Fibroblast of skin of scalp (primary cell): ENCODE measurements around the gene NLRP12. TPM values are rescaled to one million over a fixed set of nuclear protein-coding genes. Genes with fewer than 3 reads are reported as not detected.
"Not testable (repeated sequence)": the region's sequence is repeated elsewhere in the genome, so short reads cannot be mapped to it uniquely, and the experiment has no call there.

Experiments
- DNase-seq: peaks from one replicate; pipeline ENCODE4 v3.0.0-alpha.2; 2013
- polyA plus RNA-seq, 2 experiments: library from polyadenylated mRNA; unstranded; fragments of 120-200 nt; gene quantifications; one replicate each; pipeline ENCODE4 v1.2.1, GENCODE V29; 2013; ENCODE audit not compliant: insufficient read length in 2 of 2

NLRP12 gene
- polyA plus RNA-seq (2013, experiment 1 of 2; ENCODE audit: insufficient read length): 0.05 TPM
- polyA plus RNA-seq (2013, experiment 2 of 2; ENCODE audit: insufficient read length): not detected

GRCh38 chr19:53824134-53824611, at the start of gene NLRP12:
NLRP12 (minus strand) TSS chr19:53824314; CDS start chr19:53824174, 140 bp downstream.
- no peak for DNase-seq

GRCh38 chr19:53872762-53873161, 48.6 kb upstream of the NLRP12 start:
- DNase-seq: no peak

GRCh38 chr19:53871454-53871853, 47.3 kb upstream of the NLRP12 start:
- no peak for DNase-seq

DNA sequence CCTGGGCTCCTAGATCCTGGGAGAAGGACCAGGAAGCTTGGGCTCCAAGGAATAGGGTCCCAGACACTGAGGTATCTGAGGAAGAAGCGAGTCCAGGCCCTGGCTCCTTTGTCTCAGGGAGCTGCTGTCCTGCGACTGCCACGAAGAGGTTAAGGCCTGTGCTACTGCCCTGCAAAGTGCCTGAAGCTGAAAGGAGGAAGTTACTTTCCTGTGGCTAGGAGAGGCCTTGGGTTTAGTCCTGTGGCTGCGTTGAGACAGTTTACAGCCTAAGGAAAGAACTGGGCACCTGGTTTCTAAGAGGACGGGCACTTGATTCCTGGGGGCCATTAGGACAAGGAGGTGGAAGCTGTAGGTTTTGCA, 46.4 kb upstream of the NLRP12 start:
- DNase-seq: no peak

DNA sequence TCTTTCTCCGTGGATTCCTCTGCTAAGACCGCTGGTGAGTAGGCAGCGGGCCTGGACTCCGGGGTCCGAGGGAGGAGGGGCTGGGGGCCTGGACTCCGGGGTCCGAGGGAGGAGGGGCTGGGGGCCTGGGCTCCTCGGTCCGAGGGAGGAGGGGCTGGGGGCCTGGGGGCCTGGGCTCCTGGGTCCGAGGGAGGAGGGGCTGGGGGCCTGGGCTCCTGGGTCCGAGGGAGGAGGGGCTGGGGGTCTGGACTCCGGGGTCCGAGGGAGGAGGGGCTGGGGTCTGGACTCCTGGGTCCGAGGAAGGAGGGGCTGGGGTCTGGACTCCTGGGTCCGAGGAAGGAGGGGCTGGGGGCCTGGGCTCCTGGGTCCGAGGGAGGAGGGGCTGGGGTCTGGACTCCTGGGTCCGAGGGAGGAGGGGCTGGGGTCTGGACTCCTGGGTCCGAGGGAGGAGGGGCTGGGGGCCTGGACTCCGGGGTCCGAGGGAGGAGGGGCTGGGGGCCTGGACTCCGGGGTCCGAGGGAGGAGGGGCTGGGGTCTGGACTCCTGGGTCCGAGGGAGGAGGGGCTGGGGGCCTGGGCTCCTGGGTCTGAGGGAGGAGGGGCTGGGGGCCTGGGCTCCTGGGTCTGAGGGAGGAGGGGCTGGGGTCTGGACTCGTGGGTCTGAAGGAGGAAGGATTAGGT, 45.8 kb upstream of the NLRP12 start:
- not testable (repeated sequence) for DNase-seq

DNA sequence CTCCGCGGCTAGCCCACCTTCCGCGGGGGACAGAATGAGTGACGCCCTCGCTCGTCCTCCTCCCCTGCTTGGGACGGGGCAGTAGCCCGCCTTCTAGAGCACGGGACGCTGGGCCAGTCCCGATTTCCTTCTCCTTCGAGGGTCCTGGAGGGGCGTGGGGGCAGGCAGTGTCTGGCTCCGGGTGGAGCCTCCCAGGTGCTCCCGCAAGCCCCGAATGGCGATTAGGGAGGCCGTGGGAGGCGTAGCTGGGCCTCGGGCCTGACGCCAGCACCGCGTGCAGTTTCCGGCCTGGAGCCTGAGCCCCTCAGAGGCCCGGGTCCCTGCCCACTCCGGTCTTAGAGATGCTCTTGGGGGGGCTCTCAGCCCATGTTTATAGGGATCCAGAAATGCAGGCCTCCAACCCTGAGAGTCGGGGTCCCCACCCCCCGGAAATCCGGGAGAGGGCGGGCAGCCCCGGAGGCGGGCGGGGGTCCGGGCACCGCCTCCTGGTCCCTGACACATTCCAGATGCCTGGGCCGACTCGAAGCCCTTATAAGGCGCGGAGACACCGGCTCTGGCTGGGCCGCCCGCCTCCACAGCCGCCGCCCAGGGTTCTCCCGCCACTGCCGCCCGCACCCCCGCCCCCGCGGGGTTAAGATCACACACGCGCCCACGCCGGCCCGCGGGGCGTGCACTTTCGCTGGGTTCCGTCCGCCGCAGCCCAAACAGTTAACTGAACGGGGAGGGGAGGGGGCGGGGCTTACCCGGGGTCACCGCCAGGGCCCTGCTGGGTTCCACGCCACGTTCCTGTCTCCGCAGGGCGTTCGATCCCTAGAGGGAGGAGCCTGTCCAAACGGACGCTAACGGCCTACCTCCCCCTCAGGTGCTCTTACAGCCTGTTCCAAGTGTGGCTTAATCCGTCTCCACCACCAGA, 45.0 kb upstream of the NLRP12 start:
- peak; percentile 94 for DNase-seq

DNA sequence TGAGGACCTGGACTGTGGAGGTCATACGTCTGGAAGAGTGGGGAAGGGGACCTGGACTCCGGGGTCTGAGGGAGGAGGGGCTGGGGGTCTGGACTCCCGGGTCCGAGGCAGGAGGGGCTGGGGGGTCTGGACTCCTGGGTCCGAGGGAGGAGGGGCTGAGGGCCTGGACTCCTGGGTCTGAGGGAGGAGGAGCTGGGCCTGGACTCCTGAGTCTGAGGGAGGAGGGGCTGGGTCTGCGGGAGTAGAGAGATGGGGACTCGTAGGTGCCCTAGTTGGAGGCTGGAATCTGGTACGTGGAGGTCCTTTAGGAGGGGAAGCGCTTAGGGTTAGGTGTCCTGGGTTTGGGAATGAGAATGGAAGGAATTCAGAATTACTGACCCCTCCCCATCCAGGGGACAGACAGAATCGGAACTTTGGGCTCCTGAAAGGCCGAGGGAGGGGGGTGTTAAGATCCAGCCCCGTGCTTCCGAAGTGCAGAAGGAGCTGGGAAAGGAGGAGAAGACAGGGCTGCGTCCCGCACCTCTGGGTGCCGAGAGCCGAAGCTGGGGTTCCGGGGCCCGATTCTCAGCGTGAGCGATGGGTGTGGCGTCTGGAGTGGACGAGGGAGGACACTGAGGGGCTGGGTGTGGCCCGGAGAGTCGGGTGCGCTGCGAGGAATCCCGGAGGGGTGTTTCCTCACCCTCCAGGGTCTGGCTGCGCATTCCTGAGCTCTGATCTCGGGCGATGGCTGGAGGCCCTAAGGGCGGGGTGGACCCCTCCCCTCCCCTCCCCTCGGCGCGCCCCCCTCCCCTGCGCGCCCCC, 44.2 kb upstream of the NLRP12 start:
- peak; percentile 75 for DNase-seq

DNA sequence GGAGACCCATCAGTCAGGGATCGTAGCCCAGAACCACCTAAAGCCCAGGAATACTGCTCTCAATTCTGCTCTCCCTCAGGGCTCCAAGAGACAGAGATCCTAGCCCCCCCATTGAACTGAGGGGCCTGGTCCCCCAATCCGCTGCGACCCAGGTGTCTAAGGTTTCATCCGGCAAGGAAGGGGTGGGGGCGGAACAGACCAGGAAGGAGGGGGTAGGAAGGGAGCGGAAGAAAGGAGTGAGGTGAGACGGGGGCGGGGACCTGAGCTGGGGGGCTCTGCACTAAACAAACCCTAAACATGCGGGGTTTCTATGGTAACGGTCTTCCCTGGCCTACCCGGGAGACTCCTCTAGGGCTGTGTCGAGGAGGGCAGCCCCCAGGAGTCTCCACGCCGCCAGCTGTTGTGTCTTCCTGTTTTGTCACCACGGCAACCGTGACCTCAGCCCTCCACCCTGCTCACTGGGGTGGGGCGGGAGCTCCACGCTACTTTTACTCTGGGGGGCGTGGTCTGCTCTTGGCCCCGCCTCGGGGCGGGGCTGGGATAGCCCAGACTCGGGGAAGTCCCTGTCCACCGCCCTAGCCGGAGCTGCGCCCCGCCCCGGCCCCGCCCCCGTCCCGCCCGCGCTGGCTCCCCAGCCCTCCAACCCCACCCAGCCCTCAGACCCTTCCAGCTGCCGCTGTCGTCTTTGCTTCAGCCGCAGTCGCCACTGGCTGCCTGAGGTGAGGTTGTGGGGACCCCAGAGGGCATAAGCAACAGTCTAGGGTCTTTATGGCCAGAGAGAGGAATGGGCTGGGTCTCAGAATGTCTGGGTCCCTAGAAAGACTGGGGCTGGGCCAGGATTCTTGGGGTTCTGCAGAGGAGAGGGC, 43.3 kb upstream of the NLRP12 start, which contains the start of gene MYADM:
Gene MYADM, plus strand, starts transcription at position 659 of the 866 bp plus-strand sequence. CDS start 5,647 bp downstream, outside the sequence.
- peak; percentile 99 for DNase-seq

DNA sequence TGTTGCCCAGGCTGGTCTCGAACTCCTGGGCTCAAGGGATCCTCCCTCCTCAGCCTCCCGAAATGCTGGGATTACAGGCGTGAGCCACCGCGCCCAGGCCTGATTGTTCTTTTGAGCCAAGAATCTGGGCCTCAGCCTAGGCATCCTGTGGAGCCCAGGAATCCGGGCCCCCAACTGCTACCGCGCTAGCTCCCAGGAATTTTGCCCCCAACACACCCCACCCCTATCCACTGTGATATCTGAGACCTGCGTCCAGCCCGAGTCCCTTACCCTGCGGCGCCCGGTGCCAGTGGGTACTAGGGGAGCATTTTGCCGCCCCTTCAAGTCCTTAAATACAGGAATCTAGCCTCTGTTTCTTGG, 42.7 kb upstream of the NLRP12 start:
- DNase-seq: peak; percentile 46

- peak; percentile 67 for DNase-seq
These were observed 42.1 kb upstream of the NLRP12 start for GRCh38 chr19:53865918-53866864.

DNA sequence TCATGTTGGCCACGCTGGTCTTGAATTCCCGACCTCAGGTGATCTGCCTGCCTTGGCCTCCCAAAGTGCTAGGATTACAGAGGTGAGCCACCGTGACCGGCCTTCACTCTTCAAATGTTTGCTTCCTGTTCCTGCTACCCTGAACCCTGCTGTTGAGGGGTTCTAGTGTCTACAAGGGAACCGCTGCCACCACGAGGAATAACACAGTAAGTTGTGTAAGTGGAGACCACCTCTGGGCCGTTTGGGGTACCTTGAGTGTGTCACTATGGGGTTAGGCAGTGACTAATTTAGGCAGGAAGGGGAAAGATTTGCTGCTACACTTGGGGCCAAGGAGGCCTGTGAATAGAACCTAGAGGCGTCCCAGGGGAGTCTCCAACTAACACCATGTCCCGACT, 41.4 kb upstream of the NLRP12 start:
- DNase-seq: no peak

DNA sequence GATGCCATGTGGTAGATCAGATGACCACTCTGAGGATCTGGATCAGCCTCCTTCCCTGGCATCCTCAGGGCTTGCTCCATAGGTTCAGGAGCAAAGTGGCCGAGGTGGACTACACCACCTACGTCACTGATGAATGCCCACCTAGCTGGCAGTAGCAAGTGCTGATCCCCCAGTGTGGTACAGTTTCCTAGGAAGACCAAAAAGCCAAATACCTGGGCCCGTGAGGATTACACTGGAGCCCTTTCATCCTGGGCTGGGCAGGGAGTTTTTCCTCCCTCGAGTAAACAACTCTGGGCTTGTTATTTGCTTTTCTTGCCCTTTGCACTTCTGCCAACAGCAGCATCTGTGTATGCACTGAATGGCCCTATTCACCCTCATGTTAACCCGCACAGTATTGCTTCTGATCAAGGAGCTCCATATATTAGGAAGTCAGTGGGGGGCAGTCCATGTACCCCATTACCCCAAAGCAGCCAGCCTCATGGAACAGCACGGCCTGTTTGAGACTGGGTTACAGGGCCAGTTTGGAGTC, 40.3 kb upstream of the NLRP12 start:
- no peak for DNase-seq

DNA sequence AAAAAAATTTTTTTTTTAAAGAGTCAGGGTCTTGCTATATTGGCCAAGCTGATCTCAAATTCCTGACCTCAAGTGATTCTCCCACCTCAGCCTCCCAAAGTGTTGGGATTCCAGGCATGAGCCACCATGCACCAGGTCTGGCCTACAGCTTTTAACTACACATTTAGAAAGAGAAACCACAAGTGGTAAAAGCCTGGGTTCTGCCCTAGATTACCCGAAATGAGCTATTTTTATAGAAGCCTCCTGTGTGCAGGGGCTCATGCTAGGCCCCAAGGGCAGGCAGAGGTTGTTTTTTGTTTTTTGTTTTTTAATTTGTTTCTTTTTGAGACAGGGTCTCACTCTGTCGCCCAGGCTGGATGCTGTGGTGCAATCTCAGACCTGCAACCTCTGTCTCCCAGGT, 29.6 kb upstream of the NLRP12 start:
- DNase-seq: no peak

DNA sequence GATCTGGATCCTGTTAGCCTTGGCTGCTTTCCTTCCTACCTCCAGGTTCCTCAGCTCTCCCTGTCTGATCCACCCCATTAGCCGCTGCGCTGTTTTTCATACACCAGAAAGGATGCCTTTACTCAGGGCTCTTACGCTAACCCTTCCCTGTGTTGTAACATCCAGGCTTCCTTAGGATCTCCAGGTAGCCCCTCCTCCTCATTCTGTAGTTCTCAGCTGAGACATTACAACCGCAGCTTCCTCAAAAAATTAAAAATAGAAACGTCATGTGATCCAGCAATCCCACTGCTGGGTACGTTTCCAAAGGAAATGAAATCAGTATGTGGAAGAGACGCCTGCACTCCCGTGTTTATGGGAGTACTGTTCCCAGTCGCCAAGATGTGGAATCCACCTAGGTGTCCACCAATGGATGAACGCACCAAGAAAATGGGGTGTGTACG, 25.1 kb upstream of the NLRP12 start:
- peak; percentile 66 for DNase-seq

GRCh38 chr19:53847555-53847954, 23.4 kb upstream of the NLRP12 start:
- DNase-seq: no peak

GRCh38 chr19:53844849-53845246, 20.7 kb upstream of the NLRP12 start:
- DNase-seq: no peak

DNA sequence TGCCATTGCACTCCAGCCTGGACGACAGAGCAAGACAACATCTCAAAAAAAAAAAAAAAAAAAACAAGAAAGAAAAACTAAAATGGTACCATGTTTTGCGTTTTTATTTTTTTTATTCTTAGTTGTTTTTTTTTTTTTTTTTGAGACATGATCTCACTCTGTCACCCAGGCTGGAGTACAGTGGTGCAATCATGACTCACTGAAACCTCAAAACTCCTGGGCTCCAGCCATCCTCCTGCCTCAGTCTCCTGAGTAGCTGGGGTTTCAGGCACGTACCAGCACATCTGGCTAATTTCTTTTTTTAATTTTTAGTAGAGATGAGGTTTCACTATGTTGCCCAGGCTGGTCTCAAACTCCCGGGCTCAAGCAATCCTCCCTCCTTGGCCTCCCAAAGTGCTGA, 16.8 kb upstream of the NLRP12 start:
- peak; percentile 84 for DNase-seq

- DNase-seq: not testable (repeated sequence)
These were observed 16.1 kb upstream of the NLRP12 start for GRCh38 chr19:53840241-53840640.

GRCh38 chr19:53838446-53838845, 14.3 kb upstream of the NLRP12 start:
- DNase-seq: not testable (repeated sequence)

GRCh38 chr19:53832861-53833260, 8.7 kb upstream of the NLRP12 start:
- DNase-seq: not testable (repeated sequence)
